ENCODE data around the gene TACO1.

- TF ChIP-seq CTCF (IDR thresholded peaks at IDR 0.05): no peak
- TF ChIP-seq POLR2A (IDR thresholded peaks at IDR 0.05): no peak
- TF ChIP-seq POLR2AphosphoS5 (IDR thresholded peaks at IDR 0.05): no peak
Measured at GRCh38 chr17:63578027-63578768, 22.5 kb upstream of the TACO1 start.
